ENCODE data around the gene TDP1.

TDP1 gene

GRCh38 chr14:89992273-89992672, 36.5 kb downstream of the TDP1 start:
- in situ Hi-C loops (cut with HindIII; ENCODE audit: low sequenced_read_pairs): no loop called here
- TF ChIP-seq CTCF (IDR thresholded peaks at IDR 0.05; ENCODE audit: low read depth, low read length, missing control alignments): no peak
- H3K4me3 ChIP-seq (ENCODE audit: low read depth, low read length): no peak overlapping the region
- no peak for DNase-seq (ENCODE audit: low read depth)

GRCh38 chr14:89996963-89997362, 41.2 kb downstream of the TDP1 start:
- no peak overlapping the region for H3K4me3 ChIP-seq (ENCODE audit: low read depth, low read length)
- TF ChIP-seq CTCF (IDR thresholded peaks at IDR 0.05; ENCODE audit: low read depth, low read length, missing control alignments): no peak
- in situ Hi-C loops (cut with HindIII; ENCODE audit: low sequenced_read_pairs): no loop called here
- no peak for DNase-seq (ENCODE audit: low read depth)

GRCh38 chr14:90000935-90001334, 45.2 kb downstream of the TDP1 start:
- H3K4me3 ChIP-seq (ENCODE audit: low read depth, low read length): no peak overlapping the region
- no peak for TF ChIP-seq CTCF (IDR thresholded peaks at IDR 0.05; ENCODE audit: low read depth, low read length, missing control alignments)
- DNase-seq (ENCODE audit: low read depth): no peak
- in situ Hi-C loops (cut with HindIII; ENCODE audit: low sequenced_read_pairs): no loop called here

- in situ Hi-C loops (cut with HindIII; ENCODE audit: low sequenced_read_pairs): no loop called here
These were observed 48.0 kb downstream of the TDP1 start for GRCh38 chr14:90003526-90004307.

GRCh38 chr14:90005441-90005840, 49.7 kb downstream of the TDP1 start:
- in situ Hi-C loops (cut with HindIII; ENCODE audit: low sequenced_read_pairs): no loop called here
- TF ChIP-seq CTCF (IDR thresholded peaks at IDR 0.05; ENCODE audit: low read depth, low read length, missing control alignments): no peak
- DNase-seq (ENCODE audit: low read depth): no peak
- no peak overlapping the region for H3K4me3 ChIP-seq (ENCODE audit: low read depth, low read length)

More at GRCh38 chr14:90003526-90004307, 48.0 kb downstream of the TDP1 start:
- H3K4me3 ChIP-seq (ENCODE audit: low read depth, low read length): no peak overlapping the region
- TF ChIP-seq CTCF (IDR thresholded peaks at IDR 0.05; ENCODE audit: low read depth, low read length, missing control alignments): no peak
- DNase-seq (ENCODE audit: low read depth): no peak

- TF ChIP-seq CTCF (IDR thresholded peaks at IDR 0.05; ENCODE audit: low read depth, low read length, missing control alignments): no peak
- no peak for DNase-seq (ENCODE audit: low read depth)
- H3K4me3 ChIP-seq (ENCODE audit: low read depth, low read length): no peak overlapping the region
- in situ Hi-C loops (cut with HindIII; ENCODE audit: low sequenced_read_pairs): no loop called here
These were observed 50.3 kb downstream of the TDP1 start for GRCh38 chr14:90005939-90006530.

All from astrocyte of the cerebellum (primary cell).